Esophagus muscularis mucosa (tissue), 4 donors: ENCODE results near the gene VPS39. TPM values are rescaled to one million over a fixed set of nuclear protein-coding genes. Genes with fewer than 3 reads are reported as not detected.

Experiments used
- DNase-seq: peaks from one replicate; pipeline ENCODE4 v3.0.0-alpha.2; 2017; ENCODE audit errors: extremely low spot score
- H3K27ac ChIP-seq, 4 donors: fragments of 200-600 bp; sonication (generic); replicated peaks in 1 of 4; 1 replicate in 3 of 4; 2 replicates in 1 of 4; pipeline ENCODE4 v1.5.1; 2016 to 2019; ENCODE audit warnings: mild to moderate bottlenecking in 1 of 4
- H3K27me3 ChIP-seq, 4 donors: fragments of 200-600 bp; sonication (generic); one replicate each; pipeline versions ENCODE4 v1.5.1 to v1.6.0; 2016 to 2019
- H3K36me3 ChIP-seq, 4 donors: fragments of 200-600 bp; sonication (generic); one replicate each; pipeline ENCODE4 v1.5.1; 2016 to 2019
- H3K4me1 ChIP-seq, 4 donors: fragments of 200-600 bp; sonication (generic); one replicate each; pipeline ENCODE4 v1.5.1; 2016 to 2019
- H3K4me3 ChIP-seq, 4 donors: fragments of 200-600 bp; sonication (generic); 1 replicate in 2 of 4; 2 replicates in 2 of 4; pipeline ENCODE4 v1.5.1; 2016 to 2019; ENCODE audit warnings: mild to moderate bottlenecking in 4 of 4, moderate library complexity in 1 of 4
- H3K9me3 ChIP-seq, 4 donors: fragments of 200-600 bp; sonication (generic); 1 replicate in 3 of 4; 2 replicates in 1 of 4; pipeline ENCODE4 v1.5.1; 2016 to 2019
- EP300 ChIP-seq: sonication (generic); formaldehyde crosslinking; IDR thresholded peaks from one replicate; pipeline ENCODE4 v1.6.1; 2017; ENCODE audit warnings: antibody characterized with exemption
- POLR2A ChIP-seq: fragments of 450-650 bp; IDR thresholded peaks from one replicate; pipeline ENCODE4 v1.6.1; 2017; ENCODE audit warnings: antibody characterized with exemption, moderate library complexity, mild to moderate bottlenecking, low read depth
- POLR2AphosphoS5 ChIP-seq, 2 donors: sonication (generic); formaldehyde crosslinking; IDR thresholded peaks; one replicate each; pipeline ENCODE4 v1.6.1; 2017; ENCODE audit warnings: antibody characterized with exemption in 2 of 2
- WGBS: methylation state at CpG from one replicate; pipeline ENCODE4 v1.1.5; 2018; 5-methylcytosine and 5-hydroxymethylcytosine counted together
- intact Hi-C: fragments of 100-400 bp; cut with DNase I; formaldehyde crosslinking; loops from one replicate; pipeline ENCODE4 v1.15.1; 2023
- total RNA-seq, 4 donors: library from RNA; depleted of rRNA; stranded (reverse); fragments of >200 nt; gene quantifications; one replicate each; pipeline versions ENCODE4 v1.1.0 to v1.2.1, GENCODE V29; 2016
- TF ChIP-seq, protein P1 (sequence below), 3 experiments: fragments of 200-600 bp in 2 of 3; fragments of 450-650 bp in 1 of 3; sonication (generic) in 2 of 3; IDR thresholded peaks; one replicate each; pipeline ENCODE4 v1.5.1; 2017 to 2019; ENCODE audit warnings: antibody characterized with exemption in 3 of 3, mild to moderate bottlenecking in 2 of 3, moderate library complexity in 1 of 3

Gene VPS39
- total RNA-seq, 4 donors from 2014 or later: 50.8 to 83.5 (median 56.2) TPM

DNA sequence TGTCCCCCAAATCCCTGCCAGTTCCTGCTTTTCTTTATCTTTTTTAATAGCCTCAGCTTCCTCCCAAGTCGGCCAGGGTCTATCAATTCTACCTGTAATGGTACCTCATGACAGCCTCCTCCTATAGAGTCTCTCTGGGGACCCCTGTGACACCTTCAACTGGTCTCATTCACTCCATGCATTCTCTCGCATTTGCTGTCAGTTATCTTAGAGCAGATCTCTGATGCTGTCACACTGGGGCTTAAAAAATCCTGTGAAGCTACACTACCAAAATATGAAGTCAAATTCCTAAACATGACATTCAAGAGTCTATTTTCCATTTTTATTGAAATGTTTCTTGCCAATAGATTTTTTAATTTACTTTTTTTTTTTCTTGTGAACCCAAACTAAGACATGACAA, 5.5 kb downstream of the VPS39 start:
- intact Hi-C loops: no loop called here
- Histone ChIP-seq H3K4me1 (peaks cover 15 to 44% (median 22%) of the 10 kb centered on the region in 4 donors), H3K27ac (no peak overlapping the region), H3K36me3 (peaks cover 5 to 31% (median 23%) of the 10 kb centered on the region in 4 donors), H3K4me3 (no peak overlapping the region), H3K27me3 (no peaks in the 10 kb centered on the region), H3K9me3 (no peaks in the 10 kb centered on the region)
- TF ChIP-seq EP300 (no peak), POLR2AphosphoS5 (IDR thresholded peaks at IDR 0.05) (no peak), POLR2A (no peak)
- TF ChIP-seq, protein P1, sequence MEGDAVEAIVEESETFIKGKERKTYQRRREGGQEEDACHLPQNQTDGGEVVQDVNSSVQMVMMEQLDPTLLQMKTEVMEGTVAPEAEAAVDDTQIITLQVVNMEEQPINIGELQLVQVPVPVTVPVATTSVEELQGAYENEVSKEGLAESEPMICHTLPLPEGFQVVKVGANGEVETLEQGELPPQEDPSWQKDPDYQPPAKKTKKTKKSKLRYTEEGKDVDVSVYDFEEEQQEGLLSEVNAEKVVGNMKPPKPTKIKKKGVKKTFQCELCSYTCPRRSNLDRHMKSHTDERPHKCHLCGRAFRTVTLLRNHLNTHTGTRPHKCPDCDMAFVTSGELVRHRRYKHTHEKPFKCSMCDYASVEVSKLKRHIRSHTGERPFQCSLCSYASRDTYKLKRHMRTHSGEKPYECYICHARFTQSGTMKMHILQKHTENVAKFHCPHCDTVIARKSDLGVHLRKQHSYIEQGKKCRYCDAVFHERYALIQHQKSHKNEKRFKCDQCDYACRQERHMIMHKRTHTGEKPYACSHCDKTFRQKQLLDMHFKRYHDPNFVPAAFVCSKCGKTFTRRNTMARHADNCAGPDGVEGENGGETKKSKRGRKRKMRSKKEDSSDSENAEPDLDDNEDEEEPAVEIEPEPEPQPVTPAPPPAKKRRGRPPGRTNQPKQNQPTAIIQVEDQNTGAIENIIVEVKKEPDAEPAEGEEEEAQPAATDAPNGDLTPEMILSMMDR (IDR thresholded peaks at IDR 0.05): no peak
- no peak for DNase-seq
- WGBS: 65% methylated on average over 2 of the region's 2 CpGs

GRCh38 chr15:42201801-42202200, 6.3 kb downstream of the VPS39 start:
- intact Hi-C loops: no loop called here
- Histone ChIP-seq H3K27me3 (no peaks in the 10 kb centered on the region), H3K4me1 (peaks cover 8 to 36% (median 15%) of the 10 kb centered on the region in 4 donors), H3K9me3 (no peaks in the 10 kb centered on the region), H3K27ac (no peak overlapping the region), H3K36me3 (peaks cover 5 to 37% (median 28%) of the 10 kb centered on the region in 4 donors), H3K4me3 (no peak overlapping the region)
- no peak for DNase-seq
- TF ChIP-seq POLR2A: no peak
- TF ChIP-seq, protein P1 (IDR thresholded peaks at IDR 0.05): no peak
- no peak for TF ChIP-seq EP300
- no peak for TF ChIP-seq POLR2AphosphoS5 (IDR thresholded peaks at IDR 0.05)
- WGBS: 97% methylated on average over 1 of the region's 1 CpG

DNA sequence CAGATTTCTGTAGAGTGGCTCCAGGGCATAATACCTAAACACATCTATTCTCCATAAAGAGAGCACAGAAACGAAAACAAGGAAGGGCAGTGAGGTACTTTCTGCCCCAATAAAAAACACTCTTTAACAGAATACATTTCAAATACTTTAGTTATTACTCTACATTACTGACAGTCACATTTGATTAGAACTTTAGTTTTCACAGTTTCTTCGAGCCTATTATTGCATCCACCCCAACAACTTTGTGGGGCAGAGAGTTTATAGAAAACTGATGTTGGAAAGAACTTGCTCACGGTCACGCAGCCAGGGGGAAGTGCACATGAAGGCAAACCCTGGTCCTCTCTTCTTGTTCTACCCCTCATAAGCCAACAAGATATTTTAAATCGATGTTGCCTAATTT, 9.0 kb downstream of the VPS39 start:
- H3K27ac ChIP-seq: no peak overlapping the region
- no peaks in the 10 kb centered on the region for H3K27me3 ChIP-seq
- WGBS: 84% methylated on average over 5 of the region's 5 CpGs
- H3K4me3 ChIP-seq: no peak overlapping the region
- DNase-seq: no peak
- intact Hi-C loops: no loop called here
- H3K36me3 ChIP-seq: peaks cover 5 to 48% (median 30%) of the 10 kb centered on the region in 4 donors
- peaks cover 0 to 13% (median 0%) of the 10 kb centered on the region in 4 donors for H3K4me1 ChIP-seq
- TF ChIP-seq, protein P1 (IDR thresholded peaks at IDR 0.05): no peak
- TF ChIP-seq EP300 (no peak), POLR2A (no peak), POLR2AphosphoS5 (IDR thresholded peaks at IDR 0.05) (no peak)
- H3K9me3 ChIP-seq: no peaks in the 10 kb centered on the region

DNA sequence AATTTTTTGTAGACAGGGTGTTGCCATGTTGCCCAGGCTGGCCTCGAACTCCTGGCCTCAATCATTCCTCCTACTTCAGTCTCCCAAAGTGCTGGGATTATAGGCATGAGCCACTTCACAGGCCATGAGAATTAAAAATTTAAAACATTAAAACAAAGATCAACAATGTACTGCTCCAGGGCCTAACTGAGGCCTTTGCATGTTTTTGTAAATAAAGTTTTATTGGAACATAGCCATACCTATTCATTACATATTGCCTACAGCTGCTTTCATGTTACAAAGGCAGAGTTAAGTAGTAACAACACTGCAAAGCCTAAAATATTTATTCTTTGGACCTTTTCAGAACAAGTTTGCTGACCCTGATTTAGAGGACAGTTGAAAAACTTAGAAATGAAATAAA, 9.6 kb downstream of the VPS39 start:
- no peak for DNase-seq
- WGBS: 100% methylated on average over 1 of the region's 1 CpG
- Histone ChIP-seq H3K4me1 (peaks cover 0 to 8% (median 0%) of the 10 kb centered on the region in 4 donors), H3K27me3 (no peaks in the 10 kb centered on the region), H3K9me3 (no peaks in the 10 kb centered on the region), H3K36me3 (peaks cover 5 to 51% (median 28%) of the 10 kb centered on the region in 4 donors), H3K27ac (no peak overlapping the region), H3K4me3 (no peak overlapping the region)
- TF ChIP-seq, protein P1 (IDR thresholded peaks at IDR 0.05): no peak
- TF ChIP-seq POLR2AphosphoS5 (IDR thresholded peaks at IDR 0.05) (no peak), POLR2A (no peak), EP300 (no peak)
- intact Hi-C loops: no loop called here

GRCh38 chr15:42194513-42194912, 13.6 kb downstream of the VPS39 start:
- no peak for TF ChIP-seq POLR2AphosphoS5 (IDR thresholded peaks at IDR 0.05)
- no peak for TF ChIP-seq EP300
- TF ChIP-seq, protein P1 (IDR thresholded peaks at IDR 0.05): no peak
- no peak for TF ChIP-seq POLR2A
- no peaks in the 10 kb centered on the region for H3K4me1 ChIP-seq
- peaks cover 20 to 72% (median 51%) of the 10 kb centered on the region in 4 donors for H3K36me3 ChIP-seq
- H3K9me3 ChIP-seq: no peaks in the 10 kb centered on the region
- H3K27ac ChIP-seq: no peak overlapping the region
- H3K27me3 ChIP-seq: no peaks in the 10 kb centered on the region
- H3K4me3 ChIP-seq: no peak overlapping the region
- intact Hi-C loops: no loop called here
- DNase-seq: no peak
- WGBS: 88% methylated on average over 5 of the region's 5 CpGs
